Spleen (tissue), 7 donors: ENCODE results near the gene VGF.

Experiments
- CTCF ChIP-seq, 11 experiments: fragments of 200-600 bp in 7 of 11; fragments of 450-650 bp in 4 of 11; sonication (generic) in 4 of 11; IDR thresholded peaks in 8 of 11; conservative IDR thresholded peaks in 3 of 11; 1 replicate in 7 of 11; 2 replicates in 4 of 11; pipeline versions ENCODE4 v1.4.0 to v1.8.0; 2016 to 2021; ENCODE audit warnings: antibody characterized with exemption in 11 of 11, inconsistent platforms in 4 of 11, mild to moderate bottlenecking in 1 of 11
- POLR2A ChIP-seq, 3 donors: fragments of 450-650 bp; IDR thresholded peaks; one replicate each; pipeline ENCODE4 v1.5.1; 2017; ENCODE audit warnings: antibody characterized with exemption in 3 of 3, mild to moderate bottlenecking in 1 of 3
- POLR2AphosphoS5 ChIP-seq, 3 donors: sonication (generic); formaldehyde crosslinking; IDR thresholded peaks; one replicate each; pipeline ENCODE4 v1.5.1; 2017; ENCODE audit warnings: antibody characterized with exemption in 3 of 3
- donor health status: DM: no; HTN: no; CAD: no; lungs with moderate emphysema.
- donor health status: DM: no; HTN: no; CAD: no.
- donor health status: DM: no; HTN: no; CAD: no.

- TF ChIP-seq CTCF (IDR thresholded peaks at IDR 0.05 in 8 of 11, conservative IDR thresholded peaks at IDR 0.05 in 3 of 11) (peak; percentile 56 to 95 (median 85)), POLR2AphosphoS5 (IDR thresholded peaks at IDR 0.05) (peak in 2 of 3 donors; percentile 51 to 60), POLR2A (IDR thresholded peaks at IDR 0.05) (no peak)
These were observed 4.6 kb upstream of the VGF start for GRCh38 chr7:101169838-101170551.
